Fibroblast of villous mesenchyme (primary cell): ENCODE results near the gene GPR152. TPM values are rescaled to one million over a fixed set of nuclear protein-coding genes. Genes with fewer than 3 reads are reported as not detected.

Experiments
- DNase-seq: peaks from one replicate; pipeline ENCODE4 v3.0.0-alpha.2; 2010; ENCODE audit warnings: low read depth
- H3K4me3 ChIP-seq: 2 replicates; pipeline ENCODE4 v1.5.1; 2011; ENCODE audit warnings: low read depth, mild to moderate bottlenecking, low read length
- CTCF ChIP-seq: IDR thresholded peaks from 2 replicates; pipeline ENCODE4 v1.5.1; 2012; ENCODE audit warnings: low read depth, mild to moderate bottlenecking, low read length; ENCODE audit not compliant: insufficient read depth
- total RNA-seq: library from RNA; depleted of rRNA; stranded (reverse); fragments of >200 nt; gene quantifications from 2 replicates; pipeline ENCODE4 v1.2.3, GENCODE V29; 2012

The GPR152 gene
- total RNA-seq, 1 donor = not detected

GRCh38 chr11:67408437-67409200 is 43.9 kb downstream of the GPR152 start:
- TF ChIP-seq CTCF = no peak
- H3K4me3 ChIP-seq = no peak overlapping the region
- no peak for DNase-seq

GRCh38 chr11:67407688-67408163 is 44.8 kb downstream of the GPR152 start:
- no peak for TF ChIP-seq CTCF
- no peak overlapping the region for H3K4me3 ChIP-seq
- no peak for DNase-seq

GRCh38 chr11:67406969-67407687 is 45.4 kb downstream of the GPR152 start:
- DNase-seq = no peak
- H3K4me3 ChIP-seq = no peak overlapping the region
- no peak for TF ChIP-seq CTCF

- DNase-seq = no peak
- TF ChIP-seq CTCF = no peak
Measured at GRCh38 chr11:67406420-67406968, 46.0 kb downstream of the GPR152 start.

GRCh38 chr11:67405688-67406339 is 46.7 kb downstream of the GPR152 start:
- DNase-seq = no peak
- no peak overlapping the region for H3K4me3 ChIP-seq

More at GRCh38 chr11:67406420-67406968, 46.0 kb downstream of the GPR152 start:
- H3K4me3 ChIP-seq = no peak overlapping the region

GRCh38 chr11:67405196-67405567 is 47.3 kb downstream of the GPR152 start:
- no peak overlapping the region for H3K4me3 ChIP-seq
- TF ChIP-seq CTCF = no peak
- no peak for DNase-seq

More at GRCh38 chr11:67405688-67406339, 46.7 kb downstream of the GPR152 start:
- TF ChIP-seq CTCF = no peak
